WTC11 (cell line): ENCODE results near the gene TMEM120B. TPM values are rescaled to one million over a fixed set of nuclear protein-coding genes. Genes with fewer than 3 reads are reported as not detected.

ENCODE experiments used
- ATAC-seq: fragments of 200-7000 bp; cut with Tn5 transposase; 2 replicates; pipeline ENCODE4 v1.10.0; 2021; ENCODE audit warnings: mild to moderate bottlenecking, moderate library complexity
- CTCF ChIA-PET: fragments of 300-600 bp; sonication (Branson Sonifier 250); formaldehyde crosslinking; loops from one replicate; lab custom pipeline; 2021; ENCODE audit warnings: antibody characterized with exemption; lab: Charles Lee
- POLR2A ChIA-PET: fragments of 350-600 bp; sonication (Branson Sonifier 250); formaldehyde crosslinking; loops from one replicate; lab custom pipeline; 2021; ENCODE audit warnings: antibody characterized with exemption; lab: Charles Lee
- DNase-seq: peaks from one replicate; pipeline ENCODE4 v3.0.0; 2021; ENCODE audit warnings: low spot score
- H3K27ac Mint-ChIP-seq: 2 replicates; pipeline ENCODE4 v1.8.0; 2021; ENCODE audit warnings: mixed read lengths
- H3K27me3 Mint-ChIP-seq: 2 replicates; pipeline ENCODE4 v1.8.0; 2021; ENCODE audit warnings: low read depth, mild to moderate bottlenecking, moderate library complexity, mixed read lengths
- H3K36me3 Mint-ChIP-seq: 2 replicates; pipeline ENCODE4 v1.8.0; 2021; ENCODE audit warnings: mixed read lengths
- H3K4me1 Mint-ChIP-seq: 2 replicates; pipeline ENCODE4 v1.8.0; 2022; ENCODE audit warnings: mixed read lengths
- H3K4me3 Mint-ChIP-seq: 2 replicates; pipeline ENCODE4 v1.8.0; 2021; ENCODE audit warnings: mild to moderate bottlenecking, moderate library complexity, mixed read lengths
- H3K9me3 Mint-ChIP-seq: 2 replicates; pipeline ENCODE4 v1.8.0; 2021; ENCODE audit warnings: mixed read lengths
- E2F5 ChIP-seq: sonication (generic); formaldehyde crosslinking; IDR thresholded peaks from 2 replicates; pipeline ENCODE4 v1.8.1; 2022; ENCODE audit warnings: mild to moderate bottlenecking, moderate library complexity, missing genetic modification reagents
- ESRRA ChIP-seq: sonication (generic); formaldehyde crosslinking; IDR thresholded peaks from 2 replicates; pipeline ENCODE4 v1.8.1; 2022; ENCODE audit warnings: mild to moderate bottlenecking, missing genetic modification reagents, borderline replicate concordance
- FOXJ3 ChIP-seq: sonication (generic); formaldehyde crosslinking; IDR thresholded peaks from 2 replicates; pipeline ENCODE4 v1.9.0; 2021; ENCODE audit warnings: missing genetic modification reagents, mild to moderate bottlenecking, borderline replicate concordance
- FOXK1 ChIP-seq: sonication (generic); formaldehyde crosslinking; IDR thresholded peaks from 2 replicates; pipeline ENCODE4 v1.8.0; 2022; ENCODE audit warnings: mild to moderate bottlenecking, moderate library complexity, missing genetic modification reagents
- MAX ChIP-seq: sonication (generic); formaldehyde crosslinking; IDR thresholded peaks from 2 replicates; pipeline ENCODE4 v1.8.0; 2022; ENCODE audit warnings: mild to moderate bottlenecking, missing genetic modification reagents
- NFYB ChIP-seq: sonication (generic); formaldehyde crosslinking; conservative IDR thresholded peaks from 2 replicates; pipeline ENCODE4 v1.8.0; 2022; ENCODE audit warnings: low read depth, missing genetic modification reagents
- PRRX2 ChIP-seq: fragments of 250-450 bp; sonication (Bioruptor Pico); IDR thresholded peaks from 2 replicates; pipeline ENCODE4 v1.8.0; 2021; ENCODE audit warnings: mild to moderate bottlenecking
- USF2 ChIP-seq: sonication (generic); formaldehyde crosslinking; IDR thresholded peaks from 2 replicates; pipeline ENCODE4 v1.8.1; 2023; ENCODE audit warnings: mild to moderate bottlenecking, missing genetic modification reagents, moderate library complexity
- ZNF138 ChIP-seq: sonication (generic); formaldehyde crosslinking; conservative IDR thresholded peaks from 2 replicates; pipeline ENCODE4 v1.8.1; 2022; ENCODE audit warnings: mild to moderate bottlenecking, moderate library complexity, missing genetic modification reagents
- ZNF263 ChIP-seq: sonication (generic); formaldehyde crosslinking; IDR thresholded peaks from 2 replicates; pipeline ENCODE4 v1.8.1; 2022; ENCODE audit warnings: low read depth, mild to moderate bottlenecking, moderate library complexity, missing genetic modification reagents
- ZNF396 ChIP-seq: fragments of 250-450 bp; sonication (Bioruptor Pico); IDR thresholded peaks from 2 replicates; pipeline ENCODE4 v1.8.0; 2021; ENCODE audit warnings: mild to moderate bottlenecking, moderate library complexity, borderline replicate concordance
- ZNF416 ChIP-seq: fragments of 250-450 bp; sonication (Bioruptor Pico); IDR thresholded peaks from 2 replicates; pipeline ENCODE4 v1.9.0; 2021; ENCODE audit warnings: mild to moderate bottlenecking, inconsistent platforms
- ZNF532 ChIP-seq: fragments of 250-450 bp; sonication (Bioruptor Pico); IDR thresholded peaks from 2 replicates; pipeline ENCODE4 v1.9.0; 2021; ENCODE audit warnings: mild to moderate bottlenecking, borderline replicate concordance
- total RNA-seq: library from RNA; stranded (reverse); gene quantifications from 3 replicates; pipeline ENCODE4 v1.2.3, GENCODE V29; 2021

Gene TMEM120B
- total RNA-seq, 1 experiment from 2014 or later: 36.9 TPM

- TF ChIP-seq E2F5 (CRISPR knock-in tag) (peak; percentile 44; the same call in 1 of the 2 replicates), USF2 (CRISPR knock-in tag) (no peak), PRRX2 (no peak), ZNF263 (CRISPR knock-in tag) (no peak), NFYB (CRISPR knock-in tag) (peak; percentile 42; the same call in 1 of the 2 replicates), ESRRA (CRISPR knock-in tag) (0 out of 2 replicates have a peak, but pooled peaks have one; percentile 38), FOXJ3 (CRISPR knock-in tag) (no peak), ZNF532 (CRISPR knock-in tag) (no peak), MAX (CRISPR knock-in tag) (peak; percentile 41; the same call in 1 of the 2 replicates)
- TF ChIP-seq, all 79 proteins: peak for 10
Observed at GRCh38 chr12:121802843-121803698, 90.5 kb downstream of the TMEM120B start (continued).

- H3K4me3 Mint-ChIP-seq: peak within 1 kb of the TSS; percentile 81
- peak within 1 kb of the TSS; percentile 100 for H3K27ac Mint-ChIP-seq
- no peaks in the 10 kb centered on the region for H3K9me3 Mint-ChIP-seq
- peak; percentile 4 for ATAC-seq
- POLR2A ChIA-PET: interaction anchor here (0.6 to 11.7 kb wide), 4 partner anchors 5 to 91 kb away, joined by 4 to 161 read pairs (median 22); partner anchors contain the start of genes RHOF and TMEM120B
- H3K36me3 Mint-ChIP-seq: peaks cover 10% of the 10 kb centered on the region; the same call in 1 of the 2 replicates
- H3K4me1 Mint-ChIP-seq: peaks cover 33% of the 10 kb centered on the region
- CTCF ChIA-PET: interaction anchor here (1.2 to 12.5 kb wide), 4 partner anchors 3 to 84 kb away, joined by 5 to 532 read pairs (median 270); partner anchors contain the start of genes PSMD9, RHOF and SETD1B
- TF ChIP-seq ZNF138 (CRISPR knock-in tag): no peak
- TF ChIP-seq ZNF263 (CRISPR knock-in tag): peak; percentile 98
- TF ChIP-seq ZNF416 (CRISPR knock-in tag): 0 out of 2 replicates have a peak, but pooled peaks have one; percentile 31
- TF ChIP-seq, all 79 proteins: peak for 2
- DNase-seq: no peak
- H3K27me3 Mint-ChIP-seq: no peaks in the 10 kb centered on the region
Observed at GRCh38 chr12:121803861-121804416, 91.4 kb downstream of the TMEM120B start, which contains the start of gene SETD1B. SETD1B (plus strand) TSS chr12:121804009; CDS start chr12:121804738, 729 bp downstream.

GRCh38 chr12:121804417-121805111, 92.0 kb downstream of the TMEM120B start:
- ChIA-PET POLR2A (interaction anchor here (0.6 to 8.7 kb wide), 3 partner anchors 7 to 78 kb away, joined by 4 to 161 read pairs (median 38); partner anchors contain the start of gene RHOF), CTCF (interaction anchor here (11.9 to 12.5 kb wide), 2 partner anchors 3 to 6 kb away, joined by 532 read pairs; partner anchors contain the start of genes RHOF and SETD1B)
- Mint-ChIP-seq H3K4me1 (peaks cover 28% of the 10 kb centered on the region), H3K27me3 (no peaks in the 10 kb centered on the region), H3K9me3 (no peaks in the 10 kb centered on the region), H3K36me3 (peaks cover 16% of the 10 kb centered on the region), H3K4me3 (peak overlapping the region; percentile 81), H3K27ac (no peak overlapping the region)
- TF ChIP-seq ZNF396 (CRISPR knock-in tag) (no peak), FOXK1 (CRISPR knock-in tag) (0 out of 2 replicates have a peak, but pooled peaks have one; percentile 18)
- no peak for ATAC-seq
- no peak for DNase-seq
